ENCODE results near the gene SIGLECL1.

Gene SIGLECL1

GRCh38 chr19:51227326-51227725, 23.6 kb upstream of the SIGLECL1 start:
- TF ChIP-seq CTCF (IDR thresholded peaks at IDR 0.05; ENCODE audit: control insufficient read depth, insufficient read depth, low read depth, low read length, missing control alignments) = no peak
- no peak for DNase-seq (ENCODE audit: low read depth)
- no peak overlapping the region for H3K4me3 ChIP-seq (ENCODE audit: control insufficient read depth, low read depth, low read length)

GRCh38 chr19:51227966-51228365, 22.9 kb upstream of the SIGLECL1 start:
- DNase-seq (ENCODE audit: low read depth) = no peak
- no peak overlapping the region for H3K4me3 ChIP-seq (ENCODE audit: control insufficient read depth, low read depth, low read length)
- TF ChIP-seq CTCF (IDR thresholded peaks at IDR 0.05; ENCODE audit: control insufficient read depth, insufficient read depth, low read depth, low read length, missing control alignments) = no peak

- TF ChIP-seq CTCF (IDR thresholded peaks at IDR 0.05; ENCODE audit: control insufficient read depth, insufficient read depth, low read depth, low read length, missing control alignments) = no peak
- H3K4me3 ChIP-seq (ENCODE audit: control insufficient read depth, low read depth, low read length) = no peak overlapping the region
- no peak for DNase-seq (ENCODE audit: low read depth)
These were observed 10.0 kb upstream of the SIGLECL1 start for GRCh38 chr19:51240866-51241265.

- TF ChIP-seq CTCF (IDR thresholded peaks at IDR 0.05; ENCODE audit: control insufficient read depth, insufficient read depth, low read depth, low read length, missing control alignments) = no peak
- H3K4me3 ChIP-seq (ENCODE audit: control insufficient read depth, low read depth, low read length) = no peak overlapping the region
- DNase-seq (ENCODE audit: low read depth) = no peak
These were observed 7.8 kb upstream of the SIGLECL1 start for GRCh38 chr19:51242881-51243630.

- H3K4me3 ChIP-seq (ENCODE audit: control insufficient read depth, low read depth, low read length) = no peak overlapping the region
- TF ChIP-seq CTCF (IDR thresholded peaks at IDR 0.05; ENCODE audit: control insufficient read depth, insufficient read depth, low read depth, low read length, missing control alignments) = no peak
- DNase-seq (ENCODE audit: low read depth) = no peak
These were observed 4.7 kb upstream of the SIGLECL1 start for GRCh38 chr19:51246164-51246552.

- no peak for TF ChIP-seq CTCF (IDR thresholded peaks at IDR 0.05; ENCODE audit: control insufficient read depth, insufficient read depth, low read depth, low read length, missing control alignments)
- no peak for DNase-seq (ENCODE audit: low read depth)
These were observed 2.8 kb upstream of the SIGLECL1 start for GRCh38 chr19:51247972-51248590.

More at GRCh38 chr19:51247972-51248590, 2.8 kb upstream of the SIGLECL1 start:
- no peak overlapping the region for H3K4me3 ChIP-seq (ENCODE audit: control insufficient read depth, low read depth, low read length)
